ENCODE data around the gene LRRC42. TPM values are rescaled to one million over a fixed set of nuclear protein-coding genes. Genes with fewer than 3 reads are reported as not detected.
"Not testable (repeated sequence)": the region's sequence is repeated elsewhere in the genome, so short reads cannot be mapped to it uniquely, and the experiment has no call there.

Gene LRRC42
- total and polyA plus RNA-seq, 7 experiments from 2014 or later: 6.2 to 20.3 (median 7.8) TPM

DNA sequence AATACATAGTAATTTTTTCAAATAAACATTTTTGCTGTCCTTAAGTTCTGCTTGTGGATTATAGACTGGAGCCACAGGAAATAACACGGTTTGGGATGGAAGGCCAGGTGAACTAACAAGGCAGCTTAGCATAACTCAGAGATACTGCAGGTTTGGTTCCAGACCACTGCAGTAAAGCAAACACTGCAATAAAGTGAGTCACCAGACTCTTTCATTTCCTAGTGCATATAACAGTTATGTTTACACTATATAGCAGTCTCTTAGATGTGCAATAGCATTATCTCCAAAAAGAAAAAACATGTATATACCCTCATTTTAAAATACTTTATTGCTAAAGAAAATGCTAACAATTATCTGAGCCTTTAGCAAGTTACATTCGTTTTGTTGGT lies 22.0 kb downstream of the LRRC42 start:
- no peak for DNase-seq
- peaks cover 6 to 50% (median 21%) of the 10 kb centered on the region in 5 donors for H3K36me3 Mint-ChIP-seq
- no peaks in the 10 kb centered on the region for H3K9me3 Mint-ChIP-seq
- CTCF ChIA-PET: no interaction called here
- H3K27ac Mint-ChIP-seq: no peak overlapping the region
- Histone ChIP-seq H3K9me3 (ENCODE audit: control insufficient read depth in 2 of 3, low read length in 3 of 3) (no peaks in the 10 kb centered on the region), H3K27ac (ENCODE audit: low read depth, low read length) (no peak overlapping the region), H3K4me1 (ENCODE audit: control insufficient read depth in 2 of 2, insufficient read depth in 2 of 2, low read length in 2 of 2) (no peaks in the 10 kb centered on the region), H3K36me3 (ENCODE audit: control insufficient read depth in 2 of 3, insufficient read depth in 3 of 3, low read length in 3 of 3) (peaks cover 0 to 29% (median under 1%) of the 10 kb centered on the region in 3 experiments), H3K4me3 (ENCODE audit: low read length) (no peak overlapping the region), H3K27me3 (ENCODE audit: control insufficient read depth in 2 of 2, insufficient read depth in 2 of 2, low read length in 2 of 2) (no peaks in the 10 kb centered on the region)
- ATAC-seq: no peak
- peaks cover 0 to 4% (median 0%) of the 10 kb centered on the region in 7 donors for H3K4me1 Mint-ChIP-seq
- no peak overlapping the region for H3K4me3 Mint-ChIP-seq
- POLR2A ChIA-PET: no interaction called here
- intact Hi-C loops (cut with micrococcal nuclease): no loop called here
- H3K27me3 Mint-ChIP-seq: no peaks in the 10 kb centered on the region

DNA sequence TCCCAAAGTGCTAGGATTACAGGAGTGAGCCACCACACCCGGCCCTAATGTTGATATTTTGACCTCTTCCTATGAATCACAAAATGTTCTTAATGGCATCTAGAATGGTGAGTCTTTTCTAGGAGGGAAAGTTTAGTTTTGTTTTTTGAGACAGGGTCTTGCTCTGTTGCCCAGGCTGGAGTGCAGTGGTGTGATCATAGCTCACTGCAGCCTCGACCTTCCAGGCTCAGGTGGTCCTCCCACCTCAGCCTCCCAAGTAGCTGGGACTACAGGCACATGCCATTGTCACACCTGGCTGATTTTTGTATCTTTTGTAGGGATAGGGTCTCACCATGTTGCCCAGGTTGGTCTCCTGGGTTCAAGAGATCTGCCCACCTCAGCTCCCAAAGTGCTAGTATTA lies 23.2 kb downstream of the LRRC42 start:
- H3K9me3 Mint-ChIP-seq; intact Hi-C loops (cut with micrococcal nuclease); H3K4me3 Mint-ChIP-seq; DNase-seq; H3K27me3 Mint-ChIP-seq; H3K27ac ChIP-seq (ENCODE audit: low read depth, low read length); H3K27me3 ChIP-seq (ENCODE audit: control insufficient read depth in 2 of 2, insufficient read depth in 2 of 2, low read length in 2 of 2); H3K4me1 Mint-ChIP-seq; CTCF ChIA-PET; H3K9me3 ChIP-seq (ENCODE audit: control insufficient read depth in 2 of 3, low read length in 3 of 3); ATAC-seq; H3K27ac Mint-ChIP-seq; H3K4me1 ChIP-seq (ENCODE audit: control insufficient read depth in 2 of 2, insufficient read depth in 2 of 2, low read length in 2 of 2); POLR2A ChIA-PET; H3K4me3 ChIP-seq (ENCODE audit: low read length): not testable (repeated sequence)
- H3K36me3 ChIP-seq (ENCODE audit: control insufficient read depth in 2 of 3, insufficient read depth in 3 of 3, low read length in 3 of 3): peaks cover 0 to 17% (median 0%) of the 10 kb centered on the region in 3 experiments
- H3K36me3 Mint-ChIP-seq: peaks cover 2 to 43% (median 16%) of the 10 kb centered on the region in 5 donors

DNA sequence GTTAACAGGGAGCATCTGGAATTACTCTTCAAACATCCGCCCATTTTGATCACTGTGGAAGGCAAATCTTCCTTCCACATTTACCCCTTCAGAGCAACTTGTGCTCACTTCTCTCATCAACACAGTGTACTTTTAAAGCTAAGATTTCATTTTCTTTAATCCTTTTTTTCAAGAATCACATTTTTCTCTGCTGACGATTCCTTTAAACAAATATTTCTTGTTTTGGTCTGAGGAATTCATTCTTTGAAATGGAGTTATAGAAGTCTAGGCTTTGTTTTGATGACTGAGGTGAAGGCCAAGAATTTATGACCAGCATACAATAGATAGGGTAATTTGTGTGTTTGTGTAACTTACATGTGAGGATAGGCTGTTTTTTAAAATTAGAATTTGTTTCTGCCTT lies 25.6 kb downstream of the LRRC42 start:
- DNase-seq (no peak), ATAC-seq (no peak)
- H3K4me1 Mint-ChIP-seq: peaks cover 0 to 6% (median 0%) of the 10 kb centered on the region in 7 donors
- H3K27ac Mint-ChIP-seq: no peak overlapping the region
- Histone ChIP-seq H3K27me3 (ENCODE audit: control insufficient read depth in 2 of 2, insufficient read depth in 2 of 2, low read length in 2 of 2) (no peaks in the 10 kb centered on the region), H3K9me3 (ENCODE audit: control insufficient read depth in 2 of 3, low read length in 3 of 3) (no peaks in the 10 kb centered on the region), H3K27ac (ENCODE audit: low read depth, low read length) (no peak overlapping the region), H3K4me1 (ENCODE audit: control insufficient read depth in 2 of 2, insufficient read depth in 2 of 2, low read length in 2 of 2) (no peaks in the 10 kb centered on the region), H3K36me3 (ENCODE audit: control insufficient read depth in 2 of 3, insufficient read depth in 3 of 3, low read length in 3 of 3) (peaks cover 0 to 11% (median 0%) of the 10 kb centered on the region in 3 experiments), H3K4me3 (ENCODE audit: low read length) (no peak overlapping the region)
- H3K27me3 Mint-ChIP-seq: no peaks in the 10 kb centered on the region
- ChIA-PET CTCF (no interaction called here), POLR2A (no interaction called here)
- intact Hi-C loops (cut with micrococcal nuclease): no loop called here
- H3K9me3 Mint-ChIP-seq: no peaks in the 10 kb centered on the region
- H3K36me3 Mint-ChIP-seq: peaks cover 0 to 42% (median 21%) of the 10 kb centered on the region in 5 donors
- H3K4me3 Mint-ChIP-seq: no peak overlapping the region

DNA sequence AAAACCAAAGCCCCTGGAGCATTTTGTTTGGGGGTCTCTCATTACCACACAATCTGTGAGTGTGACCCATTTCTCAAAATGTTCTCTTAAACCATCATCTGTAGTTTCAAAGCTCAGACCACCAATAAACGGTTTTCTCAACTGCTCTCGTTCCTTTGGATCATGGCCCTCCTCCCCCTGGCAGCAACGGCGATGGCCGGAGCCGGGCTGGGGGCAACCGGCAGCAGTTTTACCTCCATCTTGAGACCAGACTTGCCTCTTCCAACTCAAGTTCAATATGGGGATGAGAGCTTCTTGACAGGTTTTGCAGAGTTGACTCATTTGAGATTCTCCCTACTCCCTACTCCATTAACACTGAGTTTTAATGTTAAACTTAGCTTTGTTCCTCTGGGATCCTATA lies 29.7 kb downstream of the LRRC42 start:
- ChIA-PET CTCF (no interaction called here), POLR2A (interaction anchor here (0.9 kb wide), 1 partner anchor 77 kb away, joined by 3 read pairs; the partner anchor contains the start of genes TCEANC2 and TMEM59)
- intact Hi-C loops (cut with micrococcal nuclease): no loop called here
- Histone ChIP-seq H3K27ac (ENCODE audit: low read depth, low read length) (no peak overlapping the region), H3K36me3 (ENCODE audit: control insufficient read depth in 2 of 3, insufficient read depth in 3 of 3, low read length in 3 of 3) (peaks cover 0 to 3% (median 0%) of the 10 kb centered on the region in 3 experiments), H3K4me1 (ENCODE audit: control insufficient read depth in 2 of 2, insufficient read depth in 2 of 2, low read length in 2 of 2) (no peaks in the 10 kb centered on the region), H3K9me3 (ENCODE audit: control insufficient read depth in 2 of 3, low read length in 3 of 3) (no peaks in the 10 kb centered on the region), H3K4me3 (ENCODE audit: low read length) (no peak overlapping the region), H3K27me3 (ENCODE audit: control insufficient read depth in 2 of 2, insufficient read depth in 2 of 2, low read length in 2 of 2) (no peaks in the 10 kb centered on the region)
- Mint-ChIP-seq H3K4me3 (no peak overlapping the region), H3K9me3 (no peaks in the 10 kb centered on the region), H3K27me3 (no peaks in the 10 kb centered on the region), H3K36me3 (peaks cover 0 to 21% (median 17%) of the 10 kb centered on the region in 5 donors), H3K4me1 (peaks cover 0 to 6% (median 0%) of the 10 kb centered on the region in 7 donors), H3K27ac (no peak overlapping the region)
- ATAC-seq (no peak), DNase-seq (no peak)

DNA sequence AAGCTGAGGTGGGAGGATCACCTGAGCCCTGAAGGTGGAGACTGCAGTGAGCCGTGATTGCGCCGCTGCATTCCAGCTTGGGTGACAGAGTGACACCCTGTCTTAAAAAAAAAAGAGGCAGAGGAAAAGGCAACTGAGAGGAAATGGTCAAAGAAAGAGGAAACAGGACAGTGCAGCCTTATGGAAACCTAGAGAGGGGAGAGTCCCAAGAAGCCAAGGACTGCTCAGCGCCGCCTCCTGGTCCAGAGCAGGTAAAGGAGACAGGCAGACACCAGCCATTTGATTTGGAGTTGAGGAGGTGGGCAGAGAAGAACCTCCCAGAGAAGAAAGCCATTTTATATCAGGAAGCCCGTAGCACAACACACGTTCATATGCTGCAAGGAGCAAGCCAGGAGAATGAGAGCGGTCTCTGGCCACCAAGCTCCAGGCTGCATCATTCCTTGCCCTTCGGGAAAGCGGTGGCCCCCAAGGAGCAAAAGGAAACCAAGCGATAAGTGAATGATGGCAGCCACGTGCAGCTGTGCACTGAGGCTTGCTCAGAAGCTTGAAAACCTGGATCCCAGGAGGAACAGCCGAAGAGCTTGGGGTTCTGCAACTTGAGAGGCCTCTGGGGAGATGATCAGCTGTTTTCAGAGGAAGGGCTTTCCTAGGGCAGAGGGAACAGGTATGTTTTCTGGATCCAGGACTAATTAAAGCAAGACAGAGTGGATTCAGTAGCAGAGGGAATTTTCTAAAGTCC lies 33.7 kb downstream of the LRRC42 start:
- peaks cover 0 to 8% (median 4%) of the 10 kb centered on the region in 5 donors for H3K36me3 Mint-ChIP-seq
- H3K27me3 Mint-ChIP-seq: no peaks in the 10 kb centered on the region
- intact Hi-C loops (cut with micrococcal nuclease): no loop called here
- no peaks in the 10 kb centered on the region for H3K4me1 ChIP-seq (ENCODE audit: control insufficient read depth in 2 of 2, insufficient read depth in 2 of 2, low read length in 2 of 2)
- H3K9me3 ChIP-seq (ENCODE audit: control insufficient read depth in 2 of 3, low read length in 3 of 3): no peaks in the 10 kb centered on the region
- H3K4me3 Mint-ChIP-seq: no peak overlapping the region
- no peaks in the 10 kb centered on the region for H3K27me3 ChIP-seq (ENCODE audit: control insufficient read depth in 2 of 2, insufficient read depth in 2 of 2, low read length in 2 of 2)
- ChIA-PET POLR2A (no interaction called here), CTCF (no interaction called here)
- no peak overlapping the region for H3K4me3 ChIP-seq (ENCODE audit: low read length)
- ATAC-seq (no peak), DNase-seq (no peak)
- no peak overlapping the region for H3K27ac Mint-ChIP-seq
- no peaks in the 10 kb centered on the region for H3K9me3 Mint-ChIP-seq
- peaks cover 6 to 21% (median 16%) of the 10 kb centered on the region in 7 donors for H3K4me1 Mint-ChIP-seq
- H3K36me3 ChIP-seq (ENCODE audit: control insufficient read depth in 2 of 3, insufficient read depth in 3 of 3, low read length in 3 of 3): no peaks in the 10 kb centered on the region
- no peak overlapping the region for H3K27ac ChIP-seq (ENCODE audit: low read depth, low read length)

DNA sequence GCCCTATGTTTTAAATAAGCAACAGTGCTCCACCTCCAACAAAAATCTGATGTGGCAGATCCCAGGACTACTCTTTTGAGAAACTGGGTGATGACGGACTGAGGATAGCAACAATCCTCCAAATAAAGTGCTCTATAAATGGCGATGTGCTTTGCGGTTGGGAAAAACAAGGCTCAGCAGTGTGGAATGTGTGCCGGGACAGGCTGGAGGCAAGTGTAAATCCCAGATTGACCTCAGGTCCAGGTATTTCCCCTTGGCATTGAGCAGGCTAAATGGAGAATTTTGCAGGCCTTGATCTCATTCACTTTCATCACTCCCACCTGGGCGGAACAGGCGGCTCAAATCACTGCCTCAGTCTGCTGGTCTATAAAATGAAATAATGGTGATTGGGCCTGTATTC lies 35.1 kb downstream of the LRRC42 start:
- Mint-ChIP-seq H3K4me3 (peak overlapping the region in 2 of 10 donors; percentile 7 to 26), H3K27me3 (no peaks in the 10 kb centered on the region), H3K4me1 (peaks cover 6 to 32% (median 25%) of the 10 kb centered on the region in 7 donors), H3K36me3 (no peaks in the 10 kb centered on the region), H3K27ac (peak overlapping the region in 1 of 9 donors; percentile 6), H3K9me3 (no peaks in the 10 kb centered on the region)
- Histone ChIP-seq H3K4me1 (ENCODE audit: control insufficient read depth in 2 of 2, insufficient read depth in 2 of 2, low read length in 2 of 2) (peaks cover 0 to 6% of the 10 kb centered on the region in 2 donors), H3K27ac (ENCODE audit: low read depth, low read length) (no peak overlapping the region), H3K36me3 (ENCODE audit: control insufficient read depth in 2 of 3, insufficient read depth in 3 of 3, low read length in 3 of 3) (no peaks in the 10 kb centered on the region), H3K9me3 (ENCODE audit: control insufficient read depth in 2 of 3, low read length in 3 of 3) (no peaks in the 10 kb centered on the region), H3K27me3 (ENCODE audit: control insufficient read depth in 2 of 2, insufficient read depth in 2 of 2, low read length in 2 of 2) (no peaks in the 10 kb centered on the region), H3K4me3 (ENCODE audit: low read length) (no peak overlapping the region)
- ATAC-seq (no peak), DNase-seq (no peak)
- POLR2A ChIA-PET: no interaction called here
- intact Hi-C loops (cut with micrococcal nuclease): no loop called here
- CTCF ChIA-PET: no interaction called here
